ENCODE data around the gene NLRP1.

NLRP1 gene

DNA sequence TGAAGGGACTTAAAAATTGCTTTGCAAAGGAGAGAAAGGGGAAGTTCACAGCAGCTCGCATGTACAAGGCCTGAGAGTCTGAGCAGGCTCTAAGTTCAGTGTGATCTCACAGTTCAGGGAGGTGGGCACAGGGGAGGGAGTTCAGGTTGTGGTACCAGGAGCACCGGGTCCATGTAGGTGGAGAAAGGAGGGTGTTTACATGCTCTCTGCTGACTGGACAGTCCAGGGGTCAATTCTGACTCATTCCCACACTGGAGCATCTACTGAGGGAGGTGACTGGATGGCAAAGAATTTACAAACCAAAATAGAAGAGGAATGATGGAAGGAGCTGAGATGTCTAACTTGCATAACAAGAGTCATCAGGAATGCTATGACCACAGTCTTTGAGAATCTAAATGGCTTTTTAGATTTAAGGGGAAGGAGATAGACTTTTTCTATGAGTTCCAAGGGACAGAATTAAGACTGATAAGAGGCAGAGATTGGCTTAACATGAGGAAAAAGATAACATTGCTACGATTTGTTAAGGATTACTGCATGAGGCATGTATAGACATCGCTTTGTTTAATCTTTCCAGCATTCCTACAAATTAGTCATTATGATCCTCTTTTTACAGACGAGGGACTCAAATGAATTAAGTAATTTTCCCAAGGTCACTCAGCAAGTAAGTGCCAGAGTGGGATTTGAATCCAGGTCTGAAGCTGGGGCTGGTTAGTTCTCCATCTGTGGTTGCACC, 68.1 kb downstream of the NLRP1 start:
- DNase-seq (ENCODE audit: low read depth, low spot score) = no peak

DNA sequence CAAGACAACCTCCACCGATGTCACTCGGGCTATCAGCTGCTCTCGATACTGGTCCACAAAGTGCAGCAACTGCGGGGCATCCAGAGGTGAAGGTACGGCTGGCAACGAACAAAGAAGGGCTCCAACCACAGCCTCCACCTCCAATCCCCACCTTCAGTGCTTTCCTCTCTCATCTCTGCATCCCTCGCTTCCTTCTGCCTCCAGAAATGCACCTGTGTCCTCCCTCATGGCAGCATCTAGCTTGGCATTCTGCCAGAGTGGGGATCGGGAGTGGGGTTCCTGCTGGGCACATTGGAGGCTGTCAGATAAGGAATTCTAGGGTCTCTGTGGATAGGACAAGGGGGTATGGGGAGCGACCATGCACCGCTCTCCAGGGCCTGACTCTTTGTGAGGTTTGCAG, 69.3 kb downstream of the NLRP1 start:
- DNase-seq (ENCODE audit: low read depth, low spot score) = no peak

DNA sequence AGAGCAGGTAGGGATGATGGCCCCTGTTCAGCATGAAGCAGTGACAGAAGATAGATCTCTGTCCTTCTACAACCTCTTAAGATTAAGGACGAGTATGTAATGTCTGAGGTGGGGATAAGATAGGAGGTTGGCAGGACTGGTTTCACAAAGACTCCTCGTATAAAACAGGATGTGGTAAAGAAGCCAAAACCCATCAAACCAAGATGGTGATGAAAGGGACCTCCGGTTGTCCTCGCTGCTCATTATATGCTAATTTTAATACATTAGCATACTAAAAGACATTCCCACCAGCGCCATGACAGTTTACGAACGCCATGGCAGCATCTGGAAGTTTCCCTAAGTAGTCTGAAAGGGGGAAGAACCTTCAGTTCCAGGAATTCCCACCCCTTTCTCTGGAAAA, 70.7 kb downstream of the NLRP1 start:
- DNase-seq (ENCODE audit: low read depth, low spot score) = no peak

DNA sequence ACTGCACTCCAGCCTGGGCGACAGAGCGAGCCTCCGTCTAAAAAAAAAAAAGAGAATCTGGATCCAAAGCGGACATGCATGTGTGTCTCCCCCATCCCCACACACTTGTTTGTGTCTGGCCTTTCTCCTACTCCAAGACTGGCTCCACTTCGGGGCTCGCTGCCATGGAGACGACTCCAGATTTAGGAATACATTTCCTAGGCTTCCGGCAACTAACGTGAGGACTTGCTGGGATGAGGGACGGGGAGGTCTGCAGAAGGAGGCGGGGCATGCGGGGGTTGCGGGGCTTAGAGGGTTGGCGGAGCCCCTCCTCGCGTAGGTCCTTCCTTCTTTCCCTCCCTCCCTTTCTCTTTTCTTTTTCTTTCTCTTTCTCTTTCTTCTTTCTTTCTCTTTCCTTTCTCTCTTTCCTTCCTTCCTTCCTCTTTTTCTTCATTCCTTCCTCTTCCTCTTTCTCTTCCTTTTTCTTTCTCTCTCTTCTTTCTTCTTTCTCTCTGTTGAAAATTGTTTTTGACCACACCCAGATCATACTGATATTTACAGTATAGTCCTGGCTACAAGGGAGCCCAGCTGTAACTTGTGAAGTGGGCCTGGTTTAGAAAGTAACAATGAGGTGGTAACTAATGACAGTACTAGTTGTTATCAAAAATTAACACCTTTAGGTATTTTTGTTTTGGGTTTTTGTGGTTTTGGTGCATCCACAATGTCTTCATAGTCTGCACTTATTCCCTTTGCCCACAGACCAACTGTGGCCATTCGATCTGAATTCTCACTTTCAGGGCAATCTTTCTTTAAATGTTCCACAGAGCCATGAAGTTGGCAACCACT, 72.7 kb downstream of the NLRP1 start:
- no peak for DNase-seq (ENCODE audit: low read depth, low spot score)

DNA sequence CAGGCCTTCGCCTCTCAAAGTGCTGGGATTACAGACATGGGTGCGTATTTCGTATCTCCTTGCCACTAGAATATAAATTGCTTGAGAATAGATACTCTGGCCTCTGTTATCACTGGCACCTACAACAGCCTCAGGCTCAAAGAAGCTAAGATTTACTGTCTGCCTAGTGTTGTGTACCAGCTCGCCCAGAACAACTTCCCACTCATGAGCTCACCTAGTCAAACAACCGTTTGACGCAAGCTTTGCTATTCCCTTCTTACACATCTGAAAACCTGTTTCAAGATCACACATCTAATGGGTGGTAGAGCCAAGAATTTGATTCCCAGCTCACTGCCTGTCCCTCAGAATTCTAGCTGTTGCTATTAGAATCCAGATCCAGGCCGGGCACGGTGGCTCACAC, 73.5 kb downstream of the NLRP1 start:
- DNase-seq (ENCODE audit: low read depth, low spot score) = no peak

DNA sequence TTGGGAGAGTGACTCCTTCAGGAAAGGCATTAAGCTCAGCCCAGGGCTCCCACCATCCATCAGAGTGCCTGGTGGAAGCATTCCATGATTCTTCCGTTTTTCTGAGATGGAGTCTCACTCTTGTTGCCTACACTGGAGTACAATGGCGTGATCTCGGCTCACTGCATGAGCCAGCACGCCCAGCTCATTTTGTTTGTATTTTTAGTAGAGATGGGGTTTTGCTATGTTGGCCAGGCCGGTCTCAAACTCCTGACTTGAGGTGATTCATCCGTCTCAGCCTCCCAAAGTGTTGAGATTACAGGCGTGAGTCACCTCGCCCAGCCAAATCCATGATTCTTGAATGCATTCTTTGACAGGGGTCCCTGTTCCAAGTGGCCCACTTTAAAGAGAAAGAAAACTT, 74.8 kb downstream of the NLRP1 start:
- DNase-seq (ENCODE audit: low read depth, low spot score) = no peak

DNA sequence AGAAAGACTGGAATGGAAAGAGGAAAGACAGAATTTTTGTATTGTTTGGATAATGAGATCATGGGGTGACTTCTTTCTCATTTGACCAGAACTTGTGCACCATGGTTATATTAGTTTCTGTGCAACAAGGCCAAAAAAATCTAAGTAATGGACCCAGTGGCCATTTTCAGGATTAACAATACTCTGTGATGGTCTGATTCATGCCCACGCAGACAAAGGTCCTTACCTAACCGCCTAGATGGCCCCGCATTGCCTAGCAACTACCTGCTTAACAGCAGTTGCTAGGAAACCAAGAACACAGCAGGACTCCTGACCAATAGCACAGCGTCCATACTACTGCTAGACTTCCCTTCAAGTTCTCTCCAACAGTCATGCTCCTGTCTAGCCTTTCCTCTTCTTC, 75.5 kb downstream of the NLRP1 start:
- DNase-seq (ENCODE audit: low read depth, low spot score) = no peak

DNA sequence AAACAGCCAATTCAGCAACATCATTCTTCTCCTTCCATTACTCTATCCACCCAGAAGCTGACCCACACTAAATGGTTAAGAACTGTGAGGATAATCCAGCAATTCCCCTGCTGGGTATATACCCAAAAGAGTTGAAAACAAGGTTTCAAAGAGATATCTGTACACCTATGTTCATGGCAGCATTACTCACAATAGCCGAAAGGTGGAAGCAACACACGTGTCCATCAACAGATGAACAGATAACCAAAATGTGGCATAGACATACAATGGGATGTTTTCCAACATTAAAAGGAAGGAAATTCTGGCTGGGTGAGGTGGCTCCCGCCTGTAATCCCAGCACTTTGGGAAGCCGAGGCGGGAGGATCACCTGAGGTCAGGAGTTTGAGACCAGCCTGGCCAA, 78.0 kb downstream of the NLRP1 start:
- DNase-seq (ENCODE audit: low read depth, low spot score) = no peak

DNA sequence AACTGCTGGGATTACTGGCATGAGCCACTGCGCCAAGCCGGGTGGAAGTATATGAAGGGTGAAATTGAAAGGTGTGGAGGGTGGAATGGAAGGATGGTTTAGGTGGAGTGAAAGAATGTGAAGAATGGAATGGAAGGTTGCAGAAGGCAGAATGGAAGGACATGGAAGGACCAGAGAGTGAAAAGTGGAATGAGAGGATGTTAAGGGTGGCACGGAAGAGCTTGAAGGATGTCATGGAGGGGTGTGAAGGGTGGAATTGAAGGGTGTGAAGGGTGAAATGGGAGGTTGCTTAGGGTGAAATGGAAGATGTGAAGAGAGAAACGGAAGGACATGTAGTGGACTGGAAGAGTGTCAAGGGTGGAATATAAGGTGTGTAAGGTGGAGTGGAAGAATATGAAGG, 81.8 kb downstream of the NLRP1 start:
- no peak for DNase-seq (ENCODE audit: low read depth, low spot score)

DNA sequence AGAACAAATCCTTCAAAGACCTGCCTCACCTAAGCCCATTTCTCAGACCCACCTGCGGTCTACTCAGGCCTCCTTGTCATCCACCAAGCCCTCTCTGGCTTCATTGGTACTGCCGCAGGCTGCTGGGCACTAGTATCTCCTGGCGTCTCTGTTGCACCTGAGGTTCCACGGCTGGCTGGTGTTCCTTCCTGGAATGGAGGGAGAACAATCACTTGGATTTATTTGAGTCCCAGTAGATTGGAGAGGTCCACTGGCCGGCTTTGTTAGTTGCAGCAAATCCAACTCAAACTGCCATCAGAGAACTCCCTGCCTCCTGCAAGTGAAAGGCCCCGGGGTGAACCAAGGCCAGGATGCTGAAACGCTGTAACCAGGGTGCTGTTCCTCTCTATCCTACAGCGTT, 82.6 kb downstream of the NLRP1 start:
- DNase-seq (ENCODE audit: low read depth, low spot score) = no peak

DNA sequence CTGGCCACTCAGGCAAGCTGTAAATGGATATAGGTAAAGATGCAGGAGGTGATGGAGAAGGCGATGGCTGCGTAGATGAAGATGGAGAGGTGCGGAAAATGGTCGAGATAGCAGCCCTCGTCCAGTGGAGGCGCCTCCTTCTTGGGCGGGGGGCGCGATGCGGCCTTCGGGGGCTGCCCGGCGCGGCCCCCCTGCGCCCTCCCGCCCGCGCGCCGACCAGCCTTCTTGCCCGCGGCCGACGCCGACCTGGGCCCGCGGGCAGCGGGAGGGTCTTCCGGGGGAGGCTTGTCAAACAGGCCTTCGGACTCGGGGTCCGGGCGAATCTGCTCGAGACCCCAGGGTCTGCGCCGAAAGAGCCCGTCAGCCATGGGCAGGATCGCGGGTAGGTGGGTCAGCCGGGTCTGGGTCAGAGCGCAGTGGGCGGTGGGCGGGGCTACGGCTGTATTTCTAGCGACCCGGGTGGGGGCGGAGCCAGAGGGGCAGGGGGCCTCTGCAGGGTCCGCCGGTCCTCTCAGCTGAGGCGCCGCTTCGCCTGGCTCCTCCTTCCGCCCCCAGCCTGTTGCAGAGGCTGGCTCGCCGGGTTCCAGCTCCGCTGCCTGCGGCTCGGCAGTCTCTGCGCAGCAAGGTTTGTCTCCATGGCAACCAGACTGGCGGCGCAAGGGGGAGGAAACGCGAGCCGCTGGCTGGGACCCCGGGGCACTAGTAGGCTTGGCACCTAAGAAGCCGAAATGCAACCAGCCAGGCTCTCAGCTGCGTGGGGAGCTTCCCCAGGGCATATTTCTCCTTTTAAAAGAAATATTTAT, 83.5 kb downstream of the NLRP1 start:
- DNase-seq (ENCODE audit: low read depth, low spot score) = peak; percentile 31

DNA sequence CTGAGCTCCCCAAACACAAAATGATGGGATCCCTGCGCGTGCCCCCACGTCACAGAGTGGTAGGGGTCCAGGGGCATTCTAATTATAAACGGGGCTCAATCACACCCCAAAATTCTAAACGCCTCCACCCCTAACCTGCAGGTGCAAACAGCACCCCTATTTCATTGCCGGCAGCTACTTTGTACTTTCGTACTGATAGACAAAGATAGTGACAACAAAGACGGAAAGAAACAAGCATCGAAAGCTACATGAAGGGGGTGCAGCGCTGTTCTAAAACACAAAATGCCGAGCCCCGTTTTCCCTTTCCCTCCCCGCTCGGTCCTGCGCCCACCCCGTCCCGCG, 84.1 kb downstream of the NLRP1 start:
- DNase-seq (ENCODE audit: low read depth, low spot score) = no peak

DNA sequence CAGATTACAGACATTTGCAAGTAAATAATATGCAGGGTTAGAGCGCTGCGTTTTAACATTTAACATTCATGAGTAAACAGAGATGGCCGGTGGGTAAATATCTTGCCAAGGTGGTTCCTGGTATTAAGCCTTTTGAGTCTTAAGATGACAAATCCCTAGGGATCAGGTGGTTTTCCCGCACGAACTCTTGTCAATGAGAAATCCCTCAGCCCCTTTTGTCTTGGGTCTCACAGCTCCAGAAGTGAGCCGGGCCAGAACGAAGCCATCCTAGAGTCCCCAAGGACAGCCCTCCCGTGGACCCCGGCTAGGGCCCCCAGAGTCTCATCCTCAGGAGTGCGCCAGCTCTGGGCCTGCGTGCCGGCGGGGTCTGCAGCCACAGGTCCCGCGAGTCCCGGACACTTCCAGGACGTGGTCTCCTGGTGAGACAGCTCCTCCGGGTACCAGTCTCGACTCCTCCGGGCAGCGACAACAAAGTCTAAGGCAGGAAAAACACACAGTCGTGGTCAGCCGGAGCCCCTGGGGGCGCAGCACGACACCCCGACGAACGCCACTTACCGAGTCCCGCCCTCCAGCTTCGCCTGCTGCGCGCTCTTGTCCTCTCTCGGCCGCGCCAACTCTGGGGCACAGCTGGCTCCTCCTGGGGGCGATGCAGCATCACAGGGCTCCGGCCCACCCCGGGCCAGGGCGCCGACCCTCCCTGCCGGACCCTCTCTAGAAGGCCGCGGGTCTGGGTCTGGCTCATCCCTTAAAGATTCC, 84.7 kb downstream of the NLRP1 start:
- DNase-seq (ENCODE audit: low read depth, low spot score) = no peak

DNA sequence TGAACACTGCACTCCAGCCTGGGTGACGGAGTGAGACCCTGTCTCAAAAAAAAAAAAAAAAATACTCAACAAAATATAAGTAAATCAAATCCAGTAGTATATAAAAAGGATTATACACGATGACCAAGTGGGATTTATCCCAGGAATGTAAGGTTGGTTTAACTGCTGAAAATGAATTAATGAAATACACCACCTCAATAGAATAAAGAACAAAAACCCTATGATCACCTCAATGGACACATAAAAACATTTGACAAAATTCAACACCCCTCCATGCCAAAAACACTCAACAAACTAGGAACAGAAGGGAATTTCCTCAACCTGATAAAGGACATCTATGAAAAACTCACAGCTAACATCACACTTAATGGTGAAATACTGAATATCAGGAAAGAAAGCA, 91.3 kb downstream of the NLRP1 start:
- DNase-seq (ENCODE audit: low read depth, low spot score) = no peak

DNA sequence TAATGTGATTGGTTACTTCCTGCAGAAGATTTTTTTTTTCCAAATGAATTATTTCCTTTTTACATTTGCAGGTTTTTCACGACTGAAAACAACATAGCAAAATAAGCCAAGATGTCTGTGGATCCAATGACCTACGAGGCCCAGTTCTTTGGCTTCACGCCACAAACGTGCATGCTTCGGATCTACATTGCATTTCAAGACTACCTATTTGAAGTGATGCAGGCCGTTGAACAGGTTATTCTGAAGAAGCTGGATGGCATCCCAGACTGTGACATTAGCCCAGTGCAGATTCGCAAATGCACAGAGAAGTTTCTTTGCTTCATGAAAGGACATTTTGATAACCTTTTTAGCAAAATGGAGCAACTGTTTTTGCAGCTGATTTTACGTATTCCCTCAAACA, 95.6 kb downstream of the NLRP1 start:
- DNase-seq (ENCODE audit: low read depth, low spot score) = no peak

DNA sequence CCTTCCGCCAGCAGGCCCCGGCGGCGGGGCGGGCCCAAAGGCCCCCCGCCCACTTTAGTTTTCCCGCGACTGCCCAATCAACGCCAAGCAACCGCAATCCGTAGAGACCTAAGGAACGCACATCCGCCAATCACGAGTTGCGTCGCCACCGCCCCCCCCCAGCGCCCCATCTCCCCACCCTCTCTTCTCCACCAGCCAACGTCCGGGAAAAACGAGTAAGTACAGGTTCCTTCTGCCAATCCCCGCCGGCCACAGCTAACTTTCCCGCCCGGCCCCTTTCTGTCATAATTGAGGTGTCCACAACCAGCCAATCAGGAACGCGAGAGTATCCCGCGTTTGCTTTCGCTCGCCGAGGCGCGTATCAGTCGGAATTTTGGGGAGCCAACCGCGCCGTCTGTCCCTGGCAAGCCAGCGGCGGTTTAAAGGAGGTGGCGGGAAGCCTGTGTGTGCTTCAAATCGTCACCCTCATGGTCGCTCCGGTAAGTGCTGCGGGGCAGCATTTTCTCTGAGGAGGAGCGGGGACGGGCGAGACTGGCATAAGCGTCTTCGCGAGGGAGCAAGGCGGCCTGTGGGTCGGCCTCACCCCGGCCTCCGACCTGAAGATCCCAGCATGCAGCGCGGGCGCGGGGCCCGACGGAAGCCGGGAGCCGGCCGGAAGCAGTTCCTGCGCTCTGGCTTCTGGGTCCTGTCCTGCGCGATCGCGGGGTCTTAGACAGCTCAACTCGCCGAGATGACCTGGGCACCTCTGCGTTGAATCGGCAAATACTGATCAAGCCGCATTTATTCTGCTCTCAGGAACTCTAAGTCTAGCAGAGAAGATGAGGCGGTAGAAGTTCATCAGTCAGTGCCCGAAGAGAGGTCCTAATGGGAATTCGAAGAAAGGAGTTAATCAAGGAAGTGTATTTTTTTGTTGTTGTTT, 97.8 kb downstream of the NLRP1 start, which contains the start of gene MIS12:
Gene MIS12, plus strand, starts transcription at position 361 of the 919 bp plus-strand sequence. CDS start 2,297 bp downstream, outside the sequence.
- peak; percentile 93 for DNase-seq (ENCODE audit: low read depth, low spot score)

DNA sequence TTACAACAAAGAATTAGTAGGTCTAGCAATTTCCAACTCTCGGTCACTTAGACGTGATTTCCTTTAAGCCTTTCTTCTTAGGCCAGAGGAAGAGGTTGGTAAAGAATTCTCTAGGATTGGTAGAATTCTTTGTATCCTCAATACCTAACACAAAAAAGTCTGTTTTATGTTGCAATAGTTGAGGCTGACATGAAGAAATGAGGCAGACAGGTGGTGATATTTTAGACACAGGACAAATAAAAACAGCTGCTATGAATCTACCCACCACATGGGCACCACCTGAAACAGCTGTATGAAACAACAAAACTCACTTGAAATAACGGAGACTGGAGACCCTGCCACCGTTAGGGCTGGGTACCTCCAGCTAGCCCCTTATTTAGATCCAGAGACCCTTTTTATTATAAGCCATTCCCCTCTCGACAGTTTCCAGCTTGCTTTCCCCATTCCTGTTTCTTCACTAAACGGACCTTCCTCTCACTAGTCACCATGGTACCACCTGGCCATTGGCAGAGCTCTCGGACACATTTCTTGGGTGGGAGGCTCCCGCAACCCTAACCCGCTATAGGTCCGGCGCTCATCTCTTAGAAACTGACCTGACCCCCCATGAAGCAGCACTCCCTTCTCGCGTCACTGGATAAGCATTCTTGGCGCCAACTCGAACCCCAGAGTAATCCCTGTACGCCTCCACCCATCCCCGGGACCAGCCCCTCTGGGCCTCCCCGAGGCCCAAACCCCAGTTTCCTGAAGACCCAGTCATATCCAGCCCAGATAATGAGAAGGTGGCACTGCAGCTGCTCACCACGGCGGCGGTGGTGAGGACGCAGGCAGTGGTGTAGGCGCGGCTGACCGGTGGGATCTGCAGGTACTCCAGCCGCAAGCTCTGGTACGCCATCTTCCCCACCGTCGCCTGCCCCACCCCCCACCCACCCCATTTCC, 98.8 kb downstream of the NLRP1 start, which contains the start of gene DERL2:
Gene DERL2, minus strand, starts transcription at position 909 of the 936 bp plus-strand sequence. Its CDS starts 17 bp downstream, at position 892.
- DNase-seq (ENCODE audit: low read depth, low spot score) = no peak

DNA sequence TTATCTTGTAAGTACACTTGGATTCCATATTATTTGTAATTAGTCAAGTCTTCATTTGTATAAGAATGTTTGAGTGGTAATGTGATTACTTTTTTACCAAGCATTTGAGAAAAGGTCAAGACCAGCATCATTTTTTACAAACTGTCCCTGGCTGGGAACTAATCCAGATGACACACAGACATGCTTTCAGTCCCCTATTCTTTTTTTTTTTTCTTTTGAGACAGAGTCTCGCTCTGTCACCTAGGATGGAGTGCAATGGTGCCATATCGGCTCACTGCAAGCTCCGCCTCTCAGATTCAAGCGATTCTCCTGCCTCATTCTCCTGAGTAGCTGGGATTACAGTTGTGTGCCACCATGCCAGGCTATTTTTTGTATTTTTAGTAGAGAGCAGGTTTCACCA, 102.9 kb downstream of the NLRP1 start:
- DNase-seq (ENCODE audit: low read depth, low spot score) = no peak

DNA sequence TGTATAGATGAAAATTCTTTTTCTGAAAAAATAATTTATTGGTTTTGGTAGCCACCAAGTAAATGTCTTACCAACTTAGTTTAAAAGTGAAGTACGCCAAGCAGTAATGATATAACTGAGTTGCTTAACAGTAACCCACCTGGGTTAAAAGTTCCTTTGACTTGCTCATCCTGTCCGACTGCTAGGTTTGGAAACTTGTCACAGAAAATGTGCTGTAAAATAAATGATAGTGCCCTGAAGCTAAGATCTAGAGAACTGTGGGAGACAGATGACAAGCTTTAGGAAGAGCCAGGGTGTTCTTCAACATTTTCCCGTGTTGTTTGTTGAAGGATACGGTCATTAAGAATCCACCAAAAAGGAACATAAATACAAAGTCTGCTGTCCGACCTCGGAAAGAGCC, 103.3 kb downstream of the NLRP1 start:
- no peak for DNase-seq (ENCODE audit: low read depth, low spot score)
